HepG2 (cell line): Measurements from ENCODE around the gene SLBP. TPM values are rescaled to one million over a fixed set of nuclear protein-coding genes. Genes with fewer than 3 reads are reported as not detected.
A peak's percentile ranks its signal among the peaks of the same experiment; 100 is the strongest.

ENCODE experiments used
- ARNT2 ChIP-seq: sonication (generic); formaldehyde crosslinking; IDR thresholded peaks from 2 replicates; pipeline ENCODE4 v1.8.0; 2022; ENCODE audit warnings: mild to moderate bottlenecking, low read depth, missing genetic modification reagents, moderate library complexity
- GABPB1 ChIP-seq: IDR thresholded peaks from 2 replicates; pipeline ENCODE4 v1.6.1; 2016; ENCODE audit warnings: mild to moderate bottlenecking, missing genetic modification reagents, moderate library complexity, missing compliant biosample characterization
- HMG20A ChIP-seq: IDR thresholded peaks from 2 replicates; pipeline ENCODE4 v1.6.1; 2016; ENCODE audit warnings: borderline replicate concordance
- KLF11 ChIP-seq: IDR thresholded peaks from 2 replicates; pipeline ENCODE4 v1.6.1; 2016; ENCODE audit warnings: missing compliant biosample characterization
- KLF6 ChIP-seq: IDR thresholded peaks from 2 replicates; pipeline ENCODE4 v1.8.0; 2016; ENCODE audit warnings: missing biosample characterization, missing genetic modification reagents
- MTF2 ChIP-seq: sonication (generic); formaldehyde crosslinking; IDR thresholded peaks from 2 replicates; pipeline ENCODE4 v1.5.0; 2020; ENCODE audit warnings: missing genetic modification reagents, borderline replicate concordance
- MZF1 ChIP-seq: sonication (generic); formaldehyde crosslinking; IDR thresholded peaks from 2 replicates; pipeline ENCODE4 v1.8.1; 2023; ENCODE audit warnings: mild to moderate bottlenecking, missing genetic modification reagents, borderline replicate concordance
- SAP130 ChIP-seq: IDR thresholded peaks from 2 replicates; pipeline ENCODE4 v1.6.1; 2016; ENCODE audit warnings: low read depth
- ZBTB1 ChIP-seq: sonication (generic); formaldehyde crosslinking; IDR thresholded peaks from 2 replicates; pipeline ENCODE4 v1.4.0; 2020; ENCODE audit warnings: missing genetic modification reagents, borderline replicate concordance
- ZNF234 ChIP-seq: sonication (generic); formaldehyde crosslinking; conservative IDR thresholded peaks from 2 replicates; pipeline ENCODE4 v1.5.1; 2020; ENCODE audit warnings: mild to moderate bottlenecking, missing genetic modification reagents
- ZNF431 ChIP-seq: sonication (generic); formaldehyde crosslinking; IDR thresholded peaks from 2 replicates; pipeline ENCODE4 v1.9.0; 2022; ENCODE audit warnings: missing genetic modification reagents, low read depth, mild to moderate bottlenecking, borderline replicate concordance
- ZZZ3 ChIP-seq: sonication (generic); formaldehyde crosslinking; IDR thresholded peaks from 2 replicates; pipeline ENCODE4 v1.4.0; 2020; ENCODE audit warnings: missing genetic modification reagents, mild to moderate bottlenecking, borderline replicate concordance
- polyA plus RNA-seq, 8 experiments: library from polyadenylated mRNA; depleted of rRNA in 3 of 8; stranded (reverse) in 7 of 8; unstranded in 1 of 8; fragments of >200 nt; fragmentation: Illumina TruSeq in 4 of 8; extraction: Trizol in 4 of 8; gene quantifications; 2 replicates each; pipeline versions ENCODE4 v1.2.1 to v1.2.3, GENCODE V29; 2011 to 2016; ENCODE audit warnings: low read depth in 4 of 8, missing spikeins in 1 of 8, mixed read lengths in 1 of 8; ENCODE audit not compliant: insufficient read depth in 1 of 8
- total RNA-seq, 5 experiments: library from RNA; depleted of rRNA; stranded (reverse); fragments of >200 nt; fragmentation: Illumina TruSeq; extraction: Trizol; gene quantifications; 2 replicates each; pipeline ENCODE4 v1.2.3, GENCODE V29; 2016; ENCODE audit warnings: low read depth in 1 of 5
- TF ChIP-seq, protein P1 (sequence below): sonication (generic); formaldehyde crosslinking; IDR thresholded peaks from 2 replicates; pipeline ENCODE4 v1.4.0; 2020; ENCODE audit warnings: missing genetic modification reagents
- TF ChIP-seq, protein P2 (sequence below): IDR thresholded peaks from 2 replicates; pipeline ENCODE4 v1.6.1; 2016; ENCODE audit warnings: missing compliant biosample characterization, missing genetic modification reagents, borderline replicate concordance
- TF ChIP-seq, protein P3 (sequence below): sonication (generic); formaldehyde crosslinking; IDR thresholded peaks from 2 replicates; pipeline ENCODE4 v1.4.0; 2020; ENCODE audit warnings: missing genetic modification reagents
- TF ChIP-seq, protein P4 (sequence below): IDR thresholded peaks from 2 replicates; pipeline ENCODE4 v1.6.1; 2018; ENCODE audit warnings: missing genetic modification reagents, mild to moderate bottlenecking, missing compliant biosample characterization
- TF ChIP-seq, protein P5 (sequence below): IDR thresholded peaks from 2 replicates; pipeline ENCODE4 v1.6.1; 2016

The SLBP gene
- total and polyA plus RNA-seq, 2 of the 13 experiments (the other 11 are each of a cell fraction or from before 2014, with no cell fraction given): 43.9 to 104 TPM

DNA sequence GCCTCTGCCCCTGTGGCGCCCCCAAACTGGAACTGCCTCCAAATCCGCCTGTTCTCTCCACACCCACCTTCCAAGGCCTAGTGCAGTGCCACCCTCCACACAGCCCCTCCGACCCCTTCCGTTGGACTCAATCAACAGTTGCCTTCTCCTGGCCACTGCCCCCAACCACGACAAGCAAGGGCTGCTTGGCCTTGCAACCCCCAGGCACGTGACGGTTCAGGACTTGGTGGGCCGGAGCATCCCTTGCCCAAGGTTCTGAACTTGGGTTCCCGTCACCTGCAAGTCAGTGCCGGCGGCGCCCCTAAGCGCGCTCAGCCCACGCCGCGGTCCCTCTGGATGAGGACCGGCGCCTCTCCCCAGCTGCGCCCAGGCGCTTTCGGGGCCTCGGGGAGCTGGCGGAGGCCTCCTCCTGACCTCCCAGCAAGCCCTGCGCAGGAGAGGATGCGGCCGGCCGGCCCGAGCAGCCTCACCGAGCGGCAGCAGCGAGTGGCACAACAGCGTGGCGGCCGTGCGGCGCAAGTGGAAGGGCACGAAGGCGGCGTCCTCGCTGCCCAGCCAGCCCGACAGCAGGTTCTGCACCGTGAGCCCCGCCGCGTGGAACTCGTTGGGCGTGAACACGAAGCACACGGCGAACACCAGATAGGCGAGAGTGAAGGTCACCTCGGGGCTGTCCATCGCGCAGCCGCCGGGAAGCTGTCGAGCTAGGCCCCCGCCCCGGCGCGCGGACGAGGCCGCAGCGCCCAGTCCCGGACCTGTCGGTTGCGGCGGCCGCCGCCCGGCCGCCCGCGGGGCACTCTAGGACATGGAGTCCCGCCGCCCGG lies 8.3 kb upstream of the SLBP start (continued):
- TF ChIP-seq KLF11: no peak
- TF ChIP-seq, protein P1, sequence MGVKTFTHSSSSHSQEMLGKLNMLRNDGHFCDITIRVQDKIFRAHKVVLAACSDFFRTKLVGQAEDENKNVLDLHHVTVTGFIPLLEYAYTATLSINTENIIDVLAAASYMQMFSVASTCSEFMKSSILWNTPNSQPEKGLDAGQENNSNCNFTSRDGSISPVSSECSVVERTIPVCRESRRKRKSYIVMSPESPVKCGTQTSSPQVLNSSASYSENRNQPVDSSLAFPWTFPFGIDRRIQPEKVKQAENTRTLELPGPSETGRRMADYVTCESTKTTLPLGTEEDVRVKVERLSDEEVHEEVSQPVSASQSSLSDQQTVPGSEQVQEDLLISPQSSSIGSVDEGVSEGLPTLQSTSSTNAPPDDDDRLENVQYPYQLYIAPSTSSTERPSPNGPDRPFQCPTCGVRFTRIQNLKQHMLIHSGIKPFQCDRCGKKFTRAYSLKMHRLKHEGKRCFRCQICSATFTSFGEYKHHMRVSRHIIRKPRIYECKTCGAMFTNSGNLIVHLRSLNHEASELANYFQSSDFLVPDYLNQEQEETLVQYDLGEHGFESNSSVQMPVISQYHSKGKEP (CRISPR knock-in tag): no peak
- TF ChIP-seq ZNF234 (CRISPR knock-in tag): no peak
- TF ChIP-seq, protein P2, sequence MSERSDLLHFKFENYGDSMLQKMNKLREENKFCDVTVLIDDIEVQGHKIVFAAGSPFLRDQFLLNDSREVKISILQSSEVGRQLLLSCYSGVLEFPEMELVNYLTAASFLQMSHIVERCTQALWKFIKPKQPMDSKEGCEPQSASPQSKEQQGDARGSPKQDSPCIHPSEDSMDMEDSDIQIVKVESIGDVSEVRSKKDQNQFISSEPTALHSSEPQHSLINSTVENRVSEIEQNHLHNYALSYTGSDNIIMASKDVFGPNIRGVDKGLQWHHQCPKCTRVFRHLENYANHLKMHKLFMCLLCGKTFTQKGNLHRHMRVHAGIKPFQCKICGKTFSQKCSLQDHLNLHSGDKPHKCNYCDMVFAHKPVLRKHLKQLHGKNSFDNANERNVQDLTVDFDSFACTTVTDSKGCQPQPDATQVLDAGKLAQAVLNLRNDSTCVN (CRISPR knock-in tag): no peak
- peak; percentile 55 for TF ChIP-seq GABPB1 (CRISPR knock-in tag)
- TF ChIP-seq, protein P3, sequence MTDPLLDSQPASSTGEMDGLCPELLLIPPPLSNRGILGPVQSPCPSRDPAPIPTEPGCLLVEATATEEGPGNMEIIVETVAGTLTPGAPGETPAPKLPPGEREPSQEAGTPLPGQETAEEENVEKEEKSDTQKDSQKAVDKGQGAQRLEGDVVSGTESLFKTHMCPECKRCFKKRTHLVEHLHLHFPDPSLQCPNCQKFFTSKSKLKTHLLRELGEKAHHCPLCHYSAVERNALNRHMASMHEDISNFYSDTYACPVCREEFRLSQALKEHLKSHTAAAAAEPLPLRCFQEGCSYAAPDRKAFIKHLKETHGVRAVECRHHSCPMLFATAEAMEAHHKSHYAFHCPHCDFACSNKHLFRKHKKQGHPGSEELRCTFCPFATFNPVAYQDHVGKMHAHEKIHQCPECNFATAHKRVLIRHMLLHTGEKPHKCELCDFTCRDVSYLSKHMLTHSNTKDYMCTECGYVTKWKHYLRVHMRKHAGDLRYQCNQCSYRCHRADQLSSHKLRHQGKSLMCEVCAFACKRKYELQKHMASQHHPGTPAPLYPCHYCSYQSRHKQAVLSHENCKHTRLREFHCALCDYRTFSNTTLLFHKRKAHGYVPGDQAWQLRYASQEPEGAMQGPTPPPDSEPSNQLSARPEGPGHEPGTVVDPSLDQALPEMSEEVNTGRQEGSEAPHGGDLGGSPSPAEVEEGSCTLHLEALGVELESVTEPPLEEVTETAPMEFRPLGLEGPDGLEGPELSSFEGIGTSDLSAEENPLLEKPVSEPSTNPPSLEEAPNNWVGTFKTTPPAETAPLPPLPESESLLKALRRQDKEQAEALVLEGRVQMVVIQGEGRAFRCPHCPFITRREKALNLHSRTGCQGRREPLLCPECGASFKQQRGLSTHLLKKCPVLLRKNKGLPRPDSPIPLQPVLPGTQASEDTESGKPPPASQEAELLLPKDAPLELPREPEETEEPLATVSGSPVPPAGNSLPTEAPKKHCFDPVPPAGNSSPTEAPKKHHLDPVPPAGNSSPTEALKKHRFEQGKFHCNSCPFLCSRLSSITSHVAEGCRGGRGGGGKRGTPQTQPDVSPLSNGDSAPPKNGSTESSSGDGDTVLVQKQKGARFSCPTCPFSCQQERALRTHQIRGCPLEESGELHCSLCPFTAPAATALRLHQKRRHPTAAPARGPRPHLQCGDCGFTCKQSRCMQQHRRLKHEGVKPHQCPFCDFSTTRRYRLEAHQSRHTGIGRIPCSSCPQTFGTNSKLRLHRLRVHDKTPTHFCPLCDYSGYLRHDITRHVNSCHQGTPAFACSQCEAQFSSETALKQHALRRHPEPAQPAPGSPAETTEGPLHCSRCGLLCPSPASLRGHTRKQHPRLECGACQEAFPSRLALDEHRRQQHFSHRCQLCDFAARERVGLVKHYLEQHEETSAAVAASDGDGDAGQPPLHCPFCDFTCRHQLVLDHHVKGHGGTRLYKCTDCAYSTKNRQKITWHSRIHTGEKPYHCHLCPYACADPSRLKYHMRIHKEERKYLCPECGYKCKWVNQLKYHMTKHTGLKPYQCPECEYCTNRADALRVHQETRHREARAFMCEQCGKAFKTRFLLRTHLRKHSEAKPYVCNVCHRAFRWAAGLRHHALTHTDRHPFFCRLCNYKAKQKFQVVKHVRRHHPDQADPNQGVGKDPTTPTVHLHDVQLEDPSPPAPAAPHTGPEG (CRISPR knock-in tag): 0 out of 2 replicates have a peak, but pooled peaks have one; percentile 62
- no peak for TF ChIP-seq HMG20A
- TF ChIP-seq, protein P4, sequence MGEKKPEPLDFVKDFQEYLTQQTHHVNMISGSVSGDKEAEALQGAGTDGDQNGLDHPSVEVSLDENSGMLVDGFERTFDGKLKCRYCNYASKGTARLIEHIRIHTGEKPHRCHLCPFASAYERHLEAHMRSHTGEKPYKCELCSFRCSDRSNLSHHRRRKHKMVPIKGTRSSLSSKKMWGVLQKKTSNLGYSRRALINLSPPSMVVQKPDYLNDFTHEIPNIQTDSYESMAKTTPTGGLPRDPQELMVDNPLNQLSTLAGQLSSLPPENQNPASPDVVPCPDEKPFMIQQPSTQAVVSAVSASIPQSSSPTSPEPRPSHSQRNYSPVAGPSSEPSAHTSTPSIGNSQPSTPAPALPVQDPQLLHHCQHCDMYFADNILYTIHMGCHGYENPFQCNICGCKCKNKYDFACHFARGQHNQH (CRISPR knock-in tag): no peak; the same call in 1 of the 2 replicates
- peak; percentile 34; the same call in 1 of the 2 replicates for TF ChIP-seq SAP130 (CRISPR knock-in tag)
- 0 out of 2 replicates have a peak, but pooled peaks have one; percentile 45 for TF ChIP-seq ZNF431 (CRISPR knock-in tag)
- TF ChIP-seq, protein P5, sequence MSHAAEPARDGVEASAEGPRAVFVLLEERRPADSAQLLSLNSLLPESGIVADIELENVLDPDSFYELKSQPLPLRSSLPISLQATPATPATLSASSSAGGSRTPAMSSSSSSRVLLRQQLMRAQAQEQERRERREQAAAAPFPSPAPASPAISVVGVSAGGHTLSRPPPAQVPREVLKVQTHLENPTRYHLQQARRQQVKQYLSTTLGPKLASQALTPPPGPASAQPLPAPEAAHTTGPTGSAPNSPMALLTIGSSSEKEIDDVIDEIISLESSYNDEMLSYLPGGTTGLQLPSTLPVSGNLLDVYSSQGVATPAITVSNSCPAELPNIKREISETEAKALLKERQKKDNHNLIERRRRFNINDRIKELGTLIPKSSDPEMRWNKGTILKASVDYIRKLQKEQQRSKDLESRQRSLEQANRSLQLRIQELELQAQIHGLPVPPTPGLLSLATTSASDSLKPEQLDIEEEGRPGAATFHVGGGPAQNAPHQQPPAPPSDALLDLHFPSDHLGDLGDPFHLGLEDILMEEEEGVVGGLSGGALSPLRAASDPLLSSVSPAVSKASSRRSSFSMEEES (CRISPR knock-in tag): no peak
- no peak for TF ChIP-seq MTF2 (CRISPR knock-in tag)
- no peak; the same call in 1 of the 2 replicates for TF ChIP-seq ZZZ3 (CRISPR knock-in tag)
- peak; percentile 82; the same call in 1 of the 2 replicates for TF ChIP-seq ARNT2 (CRISPR knock-in tag)
- TF ChIP-seq MZF1: no peak
- no peak for TF ChIP-seq KLF6 (CRISPR knock-in tag)
- no peak for TF ChIP-seq ZBTB1 (CRISPR knock-in tag)
